GM12872 (cell line): ENCODE measurements around the gene FAM221A.

Experiments used
- TF ChIP-seq, protein P1 (sequence below): IDR thresholded peaks from 3 replicates; pipeline ENCODE4 v1.5.1; 2011; ENCODE audit warnings: low read depth, mild to moderate bottlenecking, low read length, moderate library complexity; ENCODE audit not compliant: insufficient read depth

FAM221A gene

GRCh38 chr7:23662124-23662983 is 17.6 kb upstream of the FAM221A start:
- TF ChIP-seq, protein P1, sequence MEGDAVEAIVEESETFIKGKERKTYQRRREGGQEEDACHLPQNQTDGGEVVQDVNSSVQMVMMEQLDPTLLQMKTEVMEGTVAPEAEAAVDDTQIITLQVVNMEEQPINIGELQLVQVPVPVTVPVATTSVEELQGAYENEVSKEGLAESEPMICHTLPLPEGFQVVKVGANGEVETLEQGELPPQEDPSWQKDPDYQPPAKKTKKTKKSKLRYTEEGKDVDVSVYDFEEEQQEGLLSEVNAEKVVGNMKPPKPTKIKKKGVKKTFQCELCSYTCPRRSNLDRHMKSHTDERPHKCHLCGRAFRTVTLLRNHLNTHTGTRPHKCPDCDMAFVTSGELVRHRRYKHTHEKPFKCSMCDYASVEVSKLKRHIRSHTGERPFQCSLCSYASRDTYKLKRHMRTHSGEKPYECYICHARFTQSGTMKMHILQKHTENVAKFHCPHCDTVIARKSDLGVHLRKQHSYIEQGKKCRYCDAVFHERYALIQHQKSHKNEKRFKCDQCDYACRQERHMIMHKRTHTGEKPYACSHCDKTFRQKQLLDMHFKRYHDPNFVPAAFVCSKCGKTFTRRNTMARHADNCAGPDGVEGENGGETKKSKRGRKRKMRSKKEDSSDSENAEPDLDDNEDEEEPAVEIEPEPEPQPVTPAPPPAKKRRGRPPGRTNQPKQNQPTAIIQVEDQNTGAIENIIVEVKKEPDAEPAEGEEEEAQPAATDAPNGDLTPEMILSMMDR: no peak

- TF ChIP-seq, protein P1: no peak
Observed at GRCh38 chr7:23662984-23663313, 17.1 kb upstream of the FAM221A start.

GRCh38 chr7:23664122-23664521 is 15.9 kb upstream of the FAM221A start:
- TF ChIP-seq, protein P1: no peak

DNA sequence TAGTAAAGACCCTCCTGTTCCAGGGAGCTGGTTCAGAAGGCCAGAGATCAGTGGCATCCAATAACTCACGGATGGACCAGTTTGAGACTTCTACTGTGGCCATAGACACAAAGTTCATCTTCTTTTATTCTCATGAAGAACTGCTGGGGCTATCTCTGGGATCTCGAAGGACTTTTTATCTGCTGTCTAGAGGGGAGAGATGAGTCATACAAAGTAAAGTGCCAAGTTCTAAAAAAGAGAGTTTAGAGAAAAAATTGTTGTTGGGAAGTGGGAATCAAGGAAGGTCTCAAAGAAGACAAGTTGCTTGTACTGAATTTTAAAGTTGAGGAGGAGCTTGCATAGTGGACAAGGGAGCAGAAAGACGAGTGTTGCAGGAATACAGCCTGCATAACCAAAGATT is 8.0 kb upstream of the FAM221A start:
- TF ChIP-seq, protein P1: no peak

- TF ChIP-seq, protein P1: no peak
Observed at GRCh38 chr7:23680414-23681405, 711 bp downstream of the FAM221A start.

GRCh38 chr7:23685731-23686130 is 5.7 kb downstream of the FAM221A start:
- TF ChIP-seq, protein P1: no peak

GRCh38 chr7:23687011-23687410 is 7.0 kb downstream of the FAM221A start:
- TF ChIP-seq, protein P1: no peak
